Astrocyte (in vitro differentiated cells and primary cell): ENCODE measurements around the gene STXBP3. TPM values are rescaled to one million over a fixed set of nuclear protein-coding genes. Genes with fewer than 3 reads are reported as not detected.

Source experiments
- DNase-seq: peaks from one replicate; pipeline ENCODE4 v3.0.0-alpha.2; 2010; ENCODE audit warnings: low read depth
- FAIRE-seq: peaks from 2 replicates; lab custom pipeline; 2011; peaks lifted over from hg19 to GRCh38; lab: Jason Lieb, UNC
- H2AFZ ChIP-seq: 2 replicates; pipeline ENCODE4 v1.6.0; 2012; ENCODE audit warnings: low read depth, low read length, inconsistent platforms
- H3K27ac ChIP-seq: 2 replicates; pipeline ENCODE4 v1.5.1; 2011; ENCODE audit warnings: low read depth, low read length, inconsistent platforms
- H3K27me3 ChIP-seq: 2 replicates; pipeline ENCODE4 v1.6.0; 2011; ENCODE audit warnings: low read length, inconsistent platforms; ENCODE audit not compliant: insufficient read depth
- H3K36me3 ChIP-seq: 2 replicates; pipeline ENCODE4 v1.5.1; 2011; ENCODE audit warnings: low read length, inconsistent platforms; ENCODE audit not compliant: insufficient read depth
- H3K4me1 ChIP-seq: 2 replicates; pipeline ENCODE4 v1.5.1; 2011; ENCODE audit warnings: low read length, inconsistent platforms; ENCODE audit not compliant: insufficient read depth
- H3K4me2 ChIP-seq: 2 replicates; pipeline ENCODE4 v1.6.0; 2012; ENCODE audit warnings: low read length, inconsistent platforms
- H3K4me3 ChIP-seq: 2 replicates; pipeline ENCODE4 v1.5.1; 2011; ENCODE audit warnings: low read depth, mild to moderate bottlenecking, low read length, inconsistent platforms; ENCODE audit not compliant: insufficient read depth
- H3K79me2 ChIP-seq: 2 replicates; pipeline ENCODE4 v1.6.0; 2012; ENCODE audit warnings: mild to moderate bottlenecking, low read length, inconsistent platforms; ENCODE audit not compliant: insufficient read depth
- H3K9ac ChIP-seq: 2 replicates; pipeline ENCODE4 v1.6.0; 2012; ENCODE audit warnings: mild to moderate bottlenecking, low read length, inconsistent platforms
- H3K9me3 ChIP-seq: 2 replicates; pipeline ENCODE4 v1.5.1; 2012; ENCODE audit warnings: low read depth, mild to moderate bottlenecking, low read length, inconsistent platforms; ENCODE audit not compliant: insufficient read depth
- H4K20me1 ChIP-seq: 2 replicates; pipeline ENCODE4 v1.6.0; 2012; ENCODE audit warnings: low read length, inconsistent platforms; ENCODE audit not compliant: insufficient read depth
- H3K27ac Mint-ChIP-seq: one replicate; pipeline ENCODE4 v1.8.0; 2021; ENCODE audit warnings: mild to moderate bottlenecking, mixed read lengths; ENCODE audit not compliant: unreplicated experiment
- H3K27me3 Mint-ChIP-seq: one replicate; pipeline ENCODE4 v1.8.0; 2021; ENCODE audit warnings: low read depth, mixed read lengths; ENCODE audit not compliant: unreplicated experiment
- H3K36me3 Mint-ChIP-seq: one replicate; pipeline ENCODE4 v1.8.0; 2021; ENCODE audit warnings: low read depth, mixed read lengths; ENCODE audit not compliant: unreplicated experiment
- H3K4me1 Mint-ChIP-seq: one replicate; pipeline ENCODE4 v1.8.0; 2021; ENCODE audit warnings: low read depth, mixed read lengths; ENCODE audit not compliant: unreplicated experiment
- H3K4me3 Mint-ChIP-seq: one replicate; pipeline ENCODE4 v1.8.0; 2021; ENCODE audit warnings: mild to moderate bottlenecking, moderate library complexity, mixed read lengths; ENCODE audit not compliant: unreplicated experiment
- H3K9me3 Mint-ChIP-seq: one replicate; pipeline ENCODE4 v1.8.0; 2021; ENCODE audit warnings: mild to moderate bottlenecking, mixed read lengths; ENCODE audit not compliant: unreplicated experiment
- CTCF ChIP-seq: IDR thresholded peaks from 2 replicates; pipeline ENCODE4 v1.5.1; 2011; ENCODE audit warnings: low read depth, mild to moderate bottlenecking, inconsistent platforms, low read length, moderate library complexity; ENCODE audit not compliant: insufficient read depth
- EZH2 ChIP-seq: IDR thresholded peaks from 2 replicates; pipeline ENCODE4 v1.6.1; 2012; ENCODE audit warnings: mild to moderate bottlenecking, low read length, inconsistent platforms; ENCODE audit not compliant: insufficient read depth
- total RNA-seq: library from RNA; stranded (reverse); gene quantifications from 2 replicates; pipeline ENCODE4 v1.2.1, GENCODE V29; 2021

The STXBP3 gene
- total RNA-seq, 1 donor from 2014 or later = 48.5 TPM

- Mint-ChIP-seq H3K27me3 (peaks cover 34% of the 10 kb centered on the region), H3K9me3 (no peaks in the 10 kb centered on the region), H3K36me3 (no peaks in the 10 kb centered on the region), H3K27ac (no peak overlapping the region), H3K4me3 (no peak overlapping the region), H3K4me1 (no peaks in the 10 kb centered on the region)
- no peak overlapping the region for H3K4me2 ChIP-seq
- H4K20me1 ChIP-seq = no peaks in the 10 kb centered on the region
- H2AFZ ChIP-seq = no peak overlapping the region
- H3K4me1 ChIP-seq = no peaks in the 10 kb centered on the region
- no peak overlapping the region for H3K27ac ChIP-seq
- TF ChIP-seq EZH2 = no peak
- no peak for TF ChIP-seq CTCF
- FAIRE-seq = no peak
- H3K9me3 ChIP-seq = no peaks in the 10 kb centered on the region
- no peak for DNase-seq
- H3K9ac ChIP-seq = no peak overlapping the region
- H3K4me3 ChIP-seq = no peak overlapping the region
- no peaks in the 10 kb centered on the region for H3K27me3 ChIP-seq
- no peaks in the 10 kb centered on the region for H3K36me3 ChIP-seq
- no peaks in the 10 kb centered on the region for H3K79me2 ChIP-seq
These were observed 99.5 kb downstream of the STXBP3 start for GRCh38 chr1:108845991-108846390.

GRCh38 chr1:108847494-108847893 is 101.0 kb downstream of the STXBP3 start:
- H3K36me3 Mint-ChIP-seq = no peaks in the 10 kb centered on the region
- no peaks in the 10 kb centered on the region for H3K4me1 Mint-ChIP-seq
- Histone ChIP-seq H3K27ac (no peak overlapping the region), H3K27me3 (no peaks in the 10 kb centered on the region), H3K79me2 (no peaks in the 10 kb centered on the region), H3K4me2 (no peak overlapping the region), H3K36me3 (no peaks in the 10 kb centered on the region), H4K20me1 (no peaks in the 10 kb centered on the region), H3K4me3 (no peak overlapping the region), H3K9ac (no peak overlapping the region), H3K4me1 (no peaks in the 10 kb centered on the region), H3K9me3 (no peaks in the 10 kb centered on the region), H2AFZ (no peak overlapping the region)
- H3K27me3 Mint-ChIP-seq = peaks cover 43% of the 10 kb centered on the region
- FAIRE-seq (no peak), DNase-seq (no peak)
- no peak overlapping the region for H3K4me3 Mint-ChIP-seq
- H3K9me3 Mint-ChIP-seq = no peaks in the 10 kb centered on the region
- H3K27ac Mint-ChIP-seq = no peak overlapping the region
- TF ChIP-seq CTCF (no peak), EZH2 (no peak)

- Mint-ChIP-seq H3K36me3 (no peaks in the 10 kb centered on the region), H3K4me1 (no peaks in the 10 kb centered on the region), H3K27me3 (peaks cover 43% of the 10 kb centered on the region), H3K27ac (no peak overlapping the region), H3K4me3 (no peak overlapping the region), H3K9me3 (no peaks in the 10 kb centered on the region)
- Histone ChIP-seq H4K20me1 (no peaks in the 10 kb centered on the region), H3K9me3 (no peaks in the 10 kb centered on the region), H3K9ac (no peak overlapping the region), H3K4me3 (no peak overlapping the region), H3K4me1 (no peaks in the 10 kb centered on the region), H3K4me2 (no peak overlapping the region), H3K27me3 (no peaks in the 10 kb centered on the region), H3K36me3 (no peaks in the 10 kb centered on the region), H2AFZ (no peak overlapping the region), H3K27ac (no peak overlapping the region), H3K79me2 (no peaks in the 10 kb centered on the region)
- no peak for DNase-seq
- no peak for TF ChIP-seq EZH2
- no peak for TF ChIP-seq CTCF
- FAIRE-seq = no peak
These were observed 102.3 kb downstream of the STXBP3 start for GRCh38 chr1:108848806-108849205.
